ENCODE measurements around the gene ZNF785. TPM values are rescaled to one million over a fixed set of nuclear protein-coding genes. Genes with fewer than 3 reads are reported as not detected.

Gene ZNF785
- polyA plus RNA-seq, 3 donors = 0.67 to 9.0 (median 1.1) TPM

GRCh38 chr16:30581457-30581856 is 4.0 kb downstream of the ZNF785 start:
- Mint-ChIP-seq H3K4me3 (no peak overlapping the region), H3K9me3 (no peaks in the 10 kb centered on the region)
- H3K9ac ChIP-seq (ENCODE audit: insufficient read depth, low read length, poor library complexity, severe bottlenecking) = no peak overlapping the region

GRCh38 chr16:30574678-30575077 is 10.8 kb downstream of the ZNF785 start:
- no peak overlapping the region for H2AFZ ChIP-seq (ENCODE audit: insufficient read depth, low read depth, low read length, poor library complexity, severe bottlenecking)
- peak overlapping the region in 2 of 7 donors; percentile 7 to 38 for H3K27ac Mint-ChIP-seq
- 100% methylated on average over 1 of the region's 1 CpG for WGBS (ENCODE audit: insufficient coverage)
- H3K27me3 Mint-ChIP-seq (ENCODE audit: low read depth in 3 of 3) = peaks cover 0 to 1% (median 1%) of the 10 kb centered on the region in 3 donors
- H3K36me3 Mint-ChIP-seq = peaks cover 7 to 21% of the 10 kb centered on the region in 2 donors
- peaks cover 24% of the 10 kb centered on the region for H3K79me2 ChIP-seq (ENCODE audit: insufficient read depth, low read length)
- H3K4me2 ChIP-seq (replicated peaks; ENCODE audit: extremely low read depth, low read length, poor library complexity, severe bottlenecking) = no peak overlapping the region
- H3K36me3 ChIP-seq (replicated peaks in 1 of 2; ENCODE audit: control insufficient read depth in 1 of 2, insufficient read depth in 2 of 2, low read length in 2 of 2) = peaks cover 13 to 22% of the 10 kb centered on the region in 2 donors
- H3K4me1 Mint-ChIP-seq = peaks cover 30% of the 10 kb centered on the region
- H4K20me1 ChIP-seq (ENCODE audit: insufficient read depth, low read length) = no peaks in the 10 kb centered on the region
- H3K27me3 ChIP-seq (ENCODE audit: control insufficient read depth in 2 of 2, insufficient read depth in 2 of 2, low read length in 2 of 2) = no peaks in the 10 kb centered on the region
- no peak overlapping the region for H3K4me3 Mint-ChIP-seq
- H3K9me3 Mint-ChIP-seq = no peaks in the 10 kb centered on the region
- H3K4me3 ChIP-seq (replicated peaks in 1 of 3; ENCODE audit: low read depth in 2 of 3, low read length in 3 of 3) = no peak overlapping the region
- H3K27ac ChIP-seq (ENCODE audit: low read depth in 1 of 2, low read length in 2 of 2) = no peak overlapping the region
- H3K4me1 ChIP-seq (ENCODE audit: control insufficient read depth in 1 of 2, insufficient read depth in 2 of 2, low read length in 2 of 2) = peaks cover 25 to 38% of the 10 kb centered on the region in 2 donors
- no peaks in the 10 kb centered on the region for H3K9me3 ChIP-seq (replicated peaks in 1 of 2; ENCODE audit: control insufficient read depth in 1 of 2, insufficient read depth in 1 of 2, low read length in 2 of 2)
- H3K9ac ChIP-seq (ENCODE audit: insufficient read depth, low read length, poor library complexity, severe bottlenecking) = no peak overlapping the region
- DNase-seq = no peak
- intact Hi-C loops (cut with micrococcal nuclease) = loop anchor here (5.0 kb wide), 2 partner anchors 37 to 83 kb away; partner anchors contain the start of gene FBRS (in 1 of the 2)
- no peak for TF ChIP-seq CTCF (IDR thresholded peaks at IDR 0.05)

More at GRCh38 chr16:30581457-30581856, 4.0 kb downstream of the ZNF785 start:
- Histone ChIP-seq H3K27ac (ENCODE audit: low read depth in 1 of 2, low read length in 2 of 2) (no peak overlapping the region), H3K36me3 (replicated peaks in 1 of 2; ENCODE audit: control insufficient read depth in 1 of 2, insufficient read depth in 2 of 2, low read length in 2 of 2) (peaks cover 34 to 52% of the 10 kb centered on the region in 2 donors), H3K4me3 (replicated peaks in 1 of 3; ENCODE audit: low read depth in 2 of 3, low read length in 3 of 3) (no peak overlapping the region), H4K20me1 (ENCODE audit: insufficient read depth, low read length) (no peaks in the 10 kb centered on the region), H3K79me2 (ENCODE audit: insufficient read depth, low read length) (peaks cover 62% of the 10 kb centered on the region), H3K4me2 (replicated peaks; ENCODE audit: extremely low read depth, low read length, poor library complexity, severe bottlenecking) (no peak overlapping the region), H2AFZ (ENCODE audit: insufficient read depth, low read depth, low read length, poor library complexity, severe bottlenecking) (no peak overlapping the region), H3K9me3 (replicated peaks in 1 of 2; ENCODE audit: control insufficient read depth in 1 of 2, insufficient read depth in 1 of 2, low read length in 2 of 2) (no peaks in the 10 kb centered on the region), H3K4me1 (ENCODE audit: control insufficient read depth in 1 of 2, insufficient read depth in 2 of 2, low read length in 2 of 2) (peaks cover 14 to 18% of the 10 kb centered on the region in 2 donors), H3K27me3 (ENCODE audit: control insufficient read depth in 2 of 2, insufficient read depth in 2 of 2, low read length in 2 of 2) (no peaks in the 10 kb centered on the region)
- no peak for DNase-seq
- Mint-ChIP-seq H3K27me3 (ENCODE audit: low read depth in 3 of 3) (no peaks in the 10 kb centered on the region), H3K36me3 (peaks cover 25 to 59% of the 10 kb centered on the region in 2 donors), H3K4me1 (peaks cover 19% of the 10 kb centered on the region), H3K27ac (peak overlapping the region in 2 of 7 donors; percentile 32 to 36)
- intact Hi-C loops (cut with micrococcal nuclease) = no loop called here
- 100% methylated on average over 4 of the region's 7 CpGs for WGBS (ENCODE audit: insufficient coverage)
- no peak for TF ChIP-seq CTCF (IDR thresholded peaks at IDR 0.05)

Measured in CD14-positive monocyte (primary cell).